A549 treated with CpdA at 1 μM for 4 hours (cell line): ENCODE data around the gene RPN1. TPM values are rescaled to one million over a fixed set of nuclear protein-coding genes. Genes with fewer than 3 reads are reported as not detected.

Experiments used
- total RNA-seq: library from RNA; stranded (reverse); fragments of 200-300 nt; extraction: Qiagen RNA extraction; gene quantifications from 5 replicates; pipeline ENCODE4 v1.2.3, GENCODE V29; 2022; ENCODE audit warnings: low read depth

Gene RPN1
- 164 to 173 TPM (median 166 TPM) in 5 replicates for total RNA-seq

DNA sequence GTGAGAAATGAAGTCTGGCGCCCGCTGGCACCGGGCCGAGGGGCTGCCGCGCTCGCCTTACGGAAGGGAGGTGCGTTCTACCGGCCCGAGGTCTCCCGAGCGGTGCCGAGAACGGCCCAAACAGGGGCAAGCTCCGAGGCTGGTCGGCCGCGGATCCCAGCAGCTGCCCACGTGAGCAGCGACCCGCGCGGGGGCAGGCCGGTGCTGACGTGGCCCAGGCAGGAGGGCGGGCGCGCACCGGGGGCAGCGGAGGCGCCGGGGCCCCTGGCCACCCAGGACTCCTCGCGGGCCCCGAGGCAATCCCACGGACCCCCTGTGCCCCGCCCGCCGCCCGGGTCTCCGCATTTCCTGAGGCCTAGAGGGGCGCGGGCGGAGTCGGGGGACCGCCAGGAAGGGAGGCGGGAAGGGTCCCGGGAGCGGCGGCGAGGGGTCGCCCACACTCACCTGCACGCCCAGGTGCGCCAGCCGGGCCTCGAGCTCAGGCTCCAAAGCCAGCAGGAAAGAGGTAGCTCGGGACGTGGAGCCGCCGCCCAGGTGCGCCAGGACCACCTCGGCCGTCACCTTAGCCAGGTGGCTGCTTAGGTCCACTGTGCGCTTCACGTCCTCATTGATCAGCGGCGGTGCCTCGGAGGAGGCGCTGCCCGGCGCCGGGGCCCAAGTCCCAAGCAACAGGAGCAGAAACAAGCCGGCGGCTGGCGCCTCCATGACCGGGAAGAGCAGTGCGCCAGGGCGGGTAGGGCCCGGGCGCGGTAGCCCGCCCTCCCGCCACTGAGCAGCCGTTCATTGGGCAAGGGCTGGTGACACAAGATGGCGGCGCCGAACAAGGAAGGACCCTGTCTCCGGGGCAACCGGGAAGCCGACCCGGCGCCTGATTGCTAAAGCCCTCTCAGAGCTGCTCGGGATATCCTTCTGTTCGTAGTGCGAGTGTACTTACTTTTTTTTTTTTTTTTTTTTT, at the start of gene RPN1:
Gene RPN1, minus strand, starts transcription at position 723 of the 955 bp plus-strand sequence. Its CDS starts 18 bp downstream, at position 705.

Other genes starting within 250 kb of the RPN1 start
- gene DNAJB8, start 183.9 kb downstream of the RPN1 start, total RNA-seq: not detected in 5 replicates
- gene GATA2, start 157.6 kb downstream of the RPN1 start, total RNA-seq: 4.1 to 5.5 TPM (median 5.5 TPM) in 5 replicates
- 167 to 201 TPM (median 185 TPM) in 5 replicates for gene RAB7A, start 75.4 kb upstream of the RPN1 start, total RNA-seq
- gene ACAD9, start 228.8 kb upstream of the RPN1 start, total RNA-seq: 21.5 to 29.0 TPM (median 24.9 TPM) in 5 replicates